Type B pancreatic cell (in vitro differentiated cells): ENCODE measurements around the gene AHCYL2. TPM values are rescaled to one million over a fixed set of nuclear protein-coding genes. Genes with fewer than 3 reads are reported as not detected.
"Not testable (repeated sequence)": the region's sequence is repeated elsewhere in the genome, so short reads cannot be mapped to it uniquely, and the experiment has no call there.

Experiments used
- DNase-seq: peaks from one replicate; pipeline ENCODE4 v3.0.0; 2021; ENCODE audit warnings: mixed read lengths; ENCODE audit not compliant: unreplicated experiment; ENCODE audit errors: extremely low spot score
- H3K27ac Mint-ChIP-seq: 2 replicates; pipeline ENCODE4 v1.8.0; 2021; ENCODE audit warnings: mild to moderate bottlenecking, mixed read lengths
- H3K27me3 Mint-ChIP-seq: 2 replicates; pipeline ENCODE4 v1.8.0; 2021; ENCODE audit warnings: mixed read lengths
- H3K36me3 Mint-ChIP-seq: 2 replicates; pipeline ENCODE4 v1.8.0; 2021; ENCODE audit warnings: mixed read lengths
- H3K4me1 Mint-ChIP-seq: one replicate; pipeline ENCODE4 v1.8.0; 2021; ENCODE audit warnings: mixed read lengths; ENCODE audit not compliant: unreplicated experiment
- H3K4me3 Mint-ChIP-seq: 2 replicates; pipeline ENCODE4 v1.8.0; 2021; ENCODE audit warnings: mild to moderate bottlenecking, mixed read lengths
- H3K9me3 Mint-ChIP-seq: 2 replicates; pipeline ENCODE4 v1.8.0; 2021; ENCODE audit warnings: mixed read lengths
- CTCF ChIP-seq: fragments of 200-600 bp; sonication (generic); conservative IDR thresholded peaks from 2 replicates; pipeline ENCODE4 v1.5.0; 2021; ENCODE audit warnings: antibody characterized with exemption, mild to moderate bottlenecking
- total RNA-seq: library from RNA; stranded (reverse); gene quantifications from 2 replicates; pipeline ENCODE4 v1.2.1, GENCODE V29; 2021; ENCODE audit warnings: low replicate concordance

The AHCYL2 gene
- total RNA-seq, 1 donor from 2014 or later, result 27.8 TPM

- H3K4me3 Mint-ChIP-seq, result no peak overlapping the region
- peaks cover 3% of the 10 kb centered on the region for H3K36me3 Mint-ChIP-seq
- H3K27ac Mint-ChIP-seq, result no peak overlapping the region
- TF ChIP-seq CTCF, result no peak
- no peaks in the 10 kb centered on the region for H3K9me3 Mint-ChIP-seq
- peaks cover 26% of the 10 kb centered on the region for H3K27me3 Mint-ChIP-seq
- no peak for DNase-seq
- peaks cover 11% of the 10 kb centered on the region for H3K4me1 Mint-ChIP-seq
These were observed 215.3 kb downstream of the AHCYL2 start for GRCh38 chr7:129439963-129440625.

GRCh38 chr7:129443612-129444011, 218.8 kb downstream of the AHCYL2 start:
- Mint-ChIP-seq H3K36me3 (peaks cover 15% of the 10 kb centered on the region), H3K4me1 (peaks cover 4% of the 10 kb centered on the region), H3K9me3 (peaks cover 2% of the 10 kb centered on the region), H3K4me3 (no peak overlapping the region), H3K27me3 (peaks cover 8% of the 10 kb centered on the region), H3K27ac (no peak overlapping the region)
- DNase-seq, result no peak
- no peak for TF ChIP-seq CTCF

DNA sequence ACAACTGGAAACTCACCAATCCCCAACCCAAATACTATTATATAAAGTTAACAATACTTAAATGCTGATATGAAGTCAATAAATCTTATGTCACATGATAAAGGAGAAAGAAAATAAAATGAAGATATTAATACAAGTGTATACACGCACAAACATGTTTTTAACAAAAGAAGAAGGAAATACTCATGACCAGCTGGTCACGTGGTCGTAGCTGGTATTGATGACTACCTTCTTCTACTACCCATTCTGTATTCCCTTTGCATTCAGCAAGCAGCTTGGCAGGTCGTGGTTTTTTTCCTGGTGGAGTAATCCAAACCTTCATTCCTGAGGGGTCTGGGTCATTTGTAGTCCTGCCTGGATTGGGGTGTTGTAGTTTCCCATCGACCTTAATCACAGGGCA, 219.9 kb downstream of the AHCYL2 start:
- peaks cover 22% of the 10 kb centered on the region for H3K36me3 Mint-ChIP-seq
- not testable (repeated sequence) for H3K9me3 Mint-ChIP-seq, H3K27ac Mint-ChIP-seq, H3K4me3 Mint-ChIP-seq, DNase-seq, H3K27me3 Mint-ChIP-seq, H3K4me1 Mint-ChIP-seq

DNA sequence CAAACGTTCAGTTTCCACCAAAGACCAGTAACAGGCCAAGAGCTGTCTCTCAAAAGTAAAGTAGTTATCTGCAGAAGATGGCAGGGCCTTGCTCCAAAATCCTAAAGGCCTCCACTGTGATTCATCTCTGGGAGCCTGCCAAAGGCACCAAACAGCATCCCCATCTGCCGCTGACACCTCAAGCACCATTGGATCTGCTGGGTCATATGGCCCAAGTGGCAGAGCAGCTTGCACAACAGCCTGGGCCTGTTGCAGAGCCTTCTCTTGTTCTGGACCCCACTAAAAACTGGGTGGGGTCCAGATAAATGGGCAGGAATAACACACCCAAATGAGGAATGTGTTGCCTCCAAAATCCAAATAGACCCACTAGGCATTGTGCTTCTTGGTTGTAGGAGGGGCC, 222.1 kb downstream of the AHCYL2 start:
- not testable (repeated sequence) for H3K4me3 Mint-ChIP-seq

DNA sequence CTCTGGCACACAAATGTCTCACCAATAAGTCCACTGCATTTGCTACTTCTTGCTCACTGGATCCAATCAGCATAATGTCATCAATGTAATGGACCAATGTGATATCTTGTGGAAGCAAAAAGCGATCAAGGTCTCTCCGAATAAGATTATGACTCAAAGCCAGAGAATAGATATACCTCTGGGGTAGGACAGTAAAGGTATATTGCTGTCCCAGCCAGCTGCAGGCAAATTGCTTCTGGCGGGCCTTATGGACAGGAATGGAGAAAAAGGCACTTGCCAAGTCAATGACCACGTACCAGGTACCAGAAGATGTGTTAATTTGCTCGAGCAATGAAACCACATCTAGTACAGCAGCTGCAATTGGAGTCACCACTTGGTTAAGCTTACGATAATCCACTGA, 222.6 kb downstream of the AHCYL2 start:
- peaks cover 26% of the 10 kb centered on the region for H3K36me3 Mint-ChIP-seq
- not testable (repeated sequence) for H3K4me3 Mint-ChIP-seq, H3K27ac Mint-ChIP-seq, H3K27me3 Mint-ChIP-seq, H3K4me1 Mint-ChIP-seq, DNase-seq, H3K9me3 Mint-ChIP-seq

More for the DNA sequence above, 222.1 kb downstream of the AHCYL2 start:
- H3K36me3 Mint-ChIP-seq, result peaks cover 26% of the 10 kb centered on the region
- H3K4me1 Mint-ChIP-seq, DNase-seq, H3K9me3 Mint-ChIP-seq, H3K27ac Mint-ChIP-seq, H3K27me3 Mint-ChIP-seq: not testable (repeated sequence)

- not testable (repeated sequence) for H3K9me3 Mint-ChIP-seq, H3K27ac Mint-ChIP-seq, H3K4me3 Mint-ChIP-seq, DNase-seq, H3K4me1 Mint-ChIP-seq, H3K27me3 Mint-ChIP-seq
- H3K36me3 Mint-ChIP-seq, result peaks cover 26% of the 10 kb centered on the region
These were observed 223.8 kb downstream of the AHCYL2 start for GRCh38 chr7:129448608-129449007.

- peaks cover 5% of the 10 kb centered on the region for H3K9me3 Mint-ChIP-seq
- DNase-seq, result no peak
- H3K4me3 Mint-ChIP-seq, result no peak overlapping the region
- no peak overlapping the region for H3K27ac Mint-ChIP-seq
- TF ChIP-seq CTCF, result no peak
- H3K4me1 Mint-ChIP-seq, result no peaks in the 10 kb centered on the region
- peaks cover 26% of the 10 kb centered on the region for H3K36me3 Mint-ChIP-seq
- H3K27me3 Mint-ChIP-seq, result no peaks in the 10 kb centered on the region
These were observed 225.5 kb downstream of the AHCYL2 start for GRCh38 chr7:129450295-129450694.
